ENCODE data around the gene B4GALNT4. TPM values are rescaled to one million over a fixed set of nuclear protein-coding genes. Genes with fewer than 3 reads are reported as not detected.

Gene B4GALNT4
- total RNA-seq, 1 experiment from 2014 or later: 20.0 TPM

DNA sequence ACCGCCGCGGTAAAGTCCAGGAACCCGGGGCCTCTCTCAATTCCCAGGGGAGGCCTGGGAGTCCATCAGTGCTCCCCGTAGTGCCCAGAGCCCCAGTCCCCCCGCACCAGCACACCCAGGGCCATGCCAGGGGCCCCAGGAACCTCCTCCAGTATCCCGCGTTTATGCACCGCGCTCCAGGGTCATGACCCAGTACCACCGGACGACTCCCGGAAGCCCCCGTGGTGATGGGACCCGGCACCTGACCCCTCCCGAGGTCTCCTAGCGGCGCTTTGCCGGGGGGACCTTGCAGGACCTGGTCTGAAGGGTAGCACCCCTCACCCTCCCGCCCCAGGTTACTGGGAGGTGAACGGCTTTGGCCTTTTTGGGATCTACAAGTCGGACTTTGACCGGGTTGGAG, 11.2 kb downstream of the B4GALNT4 start:
- BruUV-seq (replicated peaks): no TSS peak
- H3K9me3 Mint-ChIP-seq (ENCODE audit: unreplicated experiment): no peaks in the 10 kb centered on the region
- intact Hi-C loops (cut with micrococcal nuclease): no loop called here
- TF ChIP-seq CTCF (IDR thresholded peaks at IDR 0.05; ENCODE audit: unreplicated experiment): no peak
- CTCF ChIA-PET: interaction anchor here (0.7 to 0.8 kb wide), 2 partner anchors 10 to 16 kb away, joined by 3 read pairs; no protein-coding TSS in a partner anchor
- no peak overlapping the region for H3K4me3 Mint-ChIP-seq (ENCODE audit: unreplicated experiment)
- peaks cover 34% of the 10 kb centered on the region for H3K36me3 Mint-ChIP-seq (ENCODE audit: insufficient read depth, unreplicated experiment)
- H3K4me1 Mint-ChIP-seq (ENCODE audit: insufficient read depth, unreplicated experiment): no peaks in the 10 kb centered on the region
- POLR2A ChIA-PET: no interaction called here
- no peak overlapping the region for H3K27ac Mint-ChIP-seq (ENCODE audit: low read depth, unreplicated experiment)
- H3K27me3 Mint-ChIP-seq (ENCODE audit: insufficient read depth, unreplicated experiment): no peaks in the 10 kb centered on the region
- DNase-seq (ENCODE audit: unreplicated experiment): no peak

DNA sequence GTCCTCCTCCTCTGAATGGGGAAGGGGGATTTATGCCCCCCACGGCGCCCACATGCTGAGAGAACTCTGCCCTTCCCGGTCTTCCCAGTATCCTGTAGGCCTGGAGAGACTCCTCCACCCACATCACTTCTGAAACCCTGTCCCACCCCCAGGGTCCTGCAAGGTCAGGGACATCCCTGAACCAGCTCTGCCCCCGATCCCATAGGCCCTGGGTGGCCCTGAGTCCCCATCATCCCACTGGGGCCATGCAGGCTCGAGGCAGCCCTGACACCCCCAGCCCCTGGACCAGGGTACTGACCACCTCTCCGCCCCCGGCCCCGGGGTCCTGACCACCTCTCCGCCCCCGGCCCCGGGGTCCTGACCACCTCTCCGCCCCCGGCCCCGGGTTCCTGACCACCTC, 11.7 kb downstream of the B4GALNT4 start:
- no peaks in the 10 kb centered on the region for H3K9me3 Mint-ChIP-seq (ENCODE audit: unreplicated experiment)
- no TSS peak for BruUV-seq (replicated peaks)
- intact Hi-C loops (cut with micrococcal nuclease): no loop called here
- DNase-seq (ENCODE audit: unreplicated experiment): no peak
- no peaks in the 10 kb centered on the region for H3K27me3 Mint-ChIP-seq (ENCODE audit: insufficient read depth, unreplicated experiment)
- TF ChIP-seq CTCF (IDR thresholded peaks at IDR 0.05; ENCODE audit: unreplicated experiment): no peak
- H3K27ac Mint-ChIP-seq (ENCODE audit: low read depth, unreplicated experiment): no peak overlapping the region
- H3K36me3 Mint-ChIP-seq (ENCODE audit: insufficient read depth, unreplicated experiment): peaks cover 34% of the 10 kb centered on the region
- no peaks in the 10 kb centered on the region for H3K4me1 Mint-ChIP-seq (ENCODE audit: insufficient read depth, unreplicated experiment)
- POLR2A ChIA-PET: interaction anchor here (0.7 kb wide), 1 partner anchor 42 kb away, joined by 3 read pairs; no protein-coding TSS in a partner anchor
- CTCF ChIA-PET: interaction anchor here (0.7 kb wide), 1 partner anchor 9 kb away, joined by 3 read pairs; no protein-coding TSS in a partner anchor
- H3K4me3 Mint-ChIP-seq (ENCODE audit: unreplicated experiment): no peak overlapping the region

DNA sequence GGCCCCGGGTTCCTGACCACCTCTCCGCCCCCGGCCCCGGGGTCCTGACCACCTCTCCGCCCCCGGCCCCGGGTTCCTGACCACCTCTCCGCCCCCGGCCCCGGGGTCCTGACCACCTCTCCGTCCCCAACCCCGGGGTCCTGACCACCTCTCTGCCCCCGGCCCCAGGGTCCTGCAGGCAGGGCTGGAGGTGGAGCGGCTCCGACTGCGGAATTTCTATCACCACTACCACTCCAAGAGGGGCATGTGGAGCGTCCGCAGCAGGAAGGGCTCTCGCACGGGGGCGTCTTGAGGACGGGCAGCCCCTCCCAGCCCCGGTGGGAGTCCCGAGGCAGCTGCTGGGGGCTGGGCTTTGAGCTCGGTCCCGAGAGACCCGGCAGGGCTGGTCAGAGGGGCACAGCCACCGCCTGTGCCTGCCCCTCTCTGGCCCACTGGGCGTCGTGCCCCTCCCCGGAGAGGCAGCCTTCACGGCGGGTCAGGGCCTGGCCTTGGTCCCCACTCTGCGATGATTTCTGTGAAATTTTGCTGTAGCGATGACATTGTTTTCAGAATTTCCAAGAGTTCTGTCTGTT, 12.3 kb downstream of the B4GALNT4 start:
- intact Hi-C loops (cut with micrococcal nuclease): no loop called here
- no peak overlapping the region for H3K27ac Mint-ChIP-seq (ENCODE audit: low read depth, unreplicated experiment)
- POLR2A ChIA-PET: interaction anchor here (0.7 kb wide), 1 partner anchor 43 kb away, joined by 3 read pairs; no protein-coding TSS in a partner anchor

DNA sequence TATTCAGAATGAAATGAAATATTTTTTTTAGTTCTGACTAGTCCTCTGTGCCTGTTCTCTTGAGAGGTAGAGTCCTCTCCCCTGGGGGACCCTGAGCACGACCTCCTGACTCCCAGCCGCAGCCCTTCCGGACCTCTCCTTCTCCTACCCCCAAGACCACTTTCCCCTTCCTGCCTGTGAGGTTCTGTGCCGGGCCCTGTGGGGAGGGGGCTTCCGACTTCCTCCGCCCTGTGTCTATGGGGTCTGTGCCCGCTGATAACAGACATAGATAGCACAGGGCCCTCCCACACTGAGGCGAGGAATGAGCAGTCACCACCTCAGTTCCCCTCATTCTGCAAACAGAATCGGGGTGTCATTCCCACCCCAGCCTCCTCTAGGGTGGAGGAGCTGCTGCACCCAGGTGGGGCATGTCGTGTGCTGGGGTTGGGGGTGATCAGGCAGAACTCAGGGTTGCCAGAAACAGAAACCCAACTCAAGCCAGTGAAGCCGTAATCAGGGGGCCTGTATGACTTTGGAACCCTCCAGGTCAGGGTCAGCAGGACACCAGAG, 12.9 kb downstream of the B4GALNT4 start:
- TF ChIP-seq CTCF (IDR thresholded peaks at IDR 0.05; ENCODE audit: unreplicated experiment): no peak
- Mint-ChIP-seq H3K36me3 (ENCODE audit: insufficient read depth, unreplicated experiment) (peaks cover 34% of the 10 kb centered on the region), H3K9me3 (ENCODE audit: unreplicated experiment) (no peaks in the 10 kb centered on the region), H3K4me3 (ENCODE audit: unreplicated experiment) (no peak overlapping the region), H3K27ac (ENCODE audit: low read depth, unreplicated experiment) (no peak overlapping the region), H3K4me1 (ENCODE audit: insufficient read depth, unreplicated experiment) (no peaks in the 10 kb centered on the region), H3K27me3 (ENCODE audit: insufficient read depth, unreplicated experiment) (no peaks in the 10 kb centered on the region)
- ChIA-PET CTCF (interaction anchor here (1.3 kb wide), 1 partner anchor 66 kb away, joined by 4 read pairs; no protein-coding TSS in a partner anchor), POLR2A (no interaction called here)
- intact Hi-C loops (cut with micrococcal nuclease): no loop called here
- no peak for DNase-seq (ENCODE audit: unreplicated experiment)
- BruUV-seq (replicated peaks): no TSS peak

More for the DNA sequence above, 12.3 kb downstream of the B4GALNT4 start:
- no TSS peak for BruUV-seq (replicated peaks)
- Mint-ChIP-seq H3K4me1 (ENCODE audit: insufficient read depth, unreplicated experiment) (no peaks in the 10 kb centered on the region), H3K36me3 (ENCODE audit: insufficient read depth, unreplicated experiment) (peaks cover 34% of the 10 kb centered on the region), H3K9me3 (ENCODE audit: unreplicated experiment) (no peaks in the 10 kb centered on the region), H3K27me3 (ENCODE audit: insufficient read depth, unreplicated experiment) (no peaks in the 10 kb centered on the region), H3K4me3 (ENCODE audit: unreplicated experiment) (no peak overlapping the region)
- no peak for DNase-seq (ENCODE audit: unreplicated experiment)
- TF ChIP-seq CTCF (IDR thresholded peaks at IDR 0.05; ENCODE audit: unreplicated experiment): no peak
- CTCF ChIA-PET: no interaction called here
